HL-60 (cell line): ENCODE results near the gene KRT2.

Source experiments
- DNase-seq, 2 experiments: peaks; one replicate each; pipeline ENCODE4 v3.0.0-alpha.2; 2010 to 2020; ENCODE audit warnings: low read depth in 1 of 2, low spot score in 1 of 2
- H3K27ac ChIP-seq: fragments of 250-450 bp; sonication (Bioruptor Pico); replicated peaks from 2 replicates; pipeline ENCODE4 v1.5.1; 2020; ENCODE audit warnings: mild to moderate bottlenecking, moderate library complexity
- H3K27me3 ChIP-seq: fragments of 250-450 bp; sonication (Bioruptor Pico); 2 replicates; pipeline ENCODE4 v1.5.1; 2021; ENCODE audit warnings: mild to moderate bottlenecking, moderate library complexity; ENCODE audit not compliant: insufficient read depth, poor library complexity, severe bottlenecking
- H3K4me3 ChIP-seq: replicated peaks from 2 replicates; pipeline ENCODE4 v1.5.1; 2011; ENCODE audit warnings: mild to moderate bottlenecking, control low read depth, low read length; ENCODE audit not compliant: insufficient read depth
- GABPA ChIP-seq: IDR thresholded peaks from 2 replicates; pipeline ENCODE4 v1.6.1; 2012; ENCODE audit warnings: low read depth
- POLR2AphosphoS5 ChIP-seq: IDR thresholded peaks from 2 replicates; pipeline ENCODE4 v1.6.1; 2012; ENCODE audit warnings: low read depth
- SPI1 ChIP-seq: IDR thresholded peaks from 2 replicates; pipeline ENCODE4 v1.6.1; 2012; ENCODE audit warnings: low read depth, mild to moderate bottlenecking, borderline replicate concordance
- TF ChIP-seq, protein P1 (sequence below): IDR thresholded peaks from one replicate; pipeline ENCODE4 v1.5.1; 2011; ENCODE audit warnings: low read length, control low read depth, inconsistent platforms; ENCODE audit not compliant: insufficient read depth
- TF ChIP-seq, protein P2 (sequence below): IDR thresholded peaks from 2 replicates; pipeline ENCODE4 v1.6.1; 2012; ENCODE audit warnings: low read depth; ENCODE audit not compliant: insufficient replicate concordance

The KRT2 gene

DNA sequence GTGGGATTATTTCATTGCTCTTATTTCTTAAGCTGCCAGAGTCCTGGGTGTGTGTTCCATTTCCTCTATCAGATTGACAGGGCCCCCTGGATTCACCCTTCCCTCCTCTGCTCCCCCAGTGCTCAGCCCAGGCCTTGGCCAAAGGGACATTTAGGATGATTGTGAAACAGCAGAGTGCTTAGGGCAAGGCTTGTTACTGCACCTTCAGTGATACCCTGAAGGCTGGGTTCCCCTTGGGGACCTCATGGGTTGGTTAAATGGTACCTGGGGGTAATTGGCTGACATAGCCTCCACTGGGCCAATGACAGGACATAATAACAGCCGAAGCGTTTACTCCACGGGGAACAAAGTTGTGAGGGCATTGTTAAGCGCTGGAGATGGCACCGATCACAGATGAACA, 49.5 kb downstream of the KRT2 start:
- H3K4me3 ChIP-seq, result no peak overlapping the region
- TF ChIP-seq SPI1, result no peak
- no peak for TF ChIP-seq GABPA
- TF ChIP-seq, protein P1, sequence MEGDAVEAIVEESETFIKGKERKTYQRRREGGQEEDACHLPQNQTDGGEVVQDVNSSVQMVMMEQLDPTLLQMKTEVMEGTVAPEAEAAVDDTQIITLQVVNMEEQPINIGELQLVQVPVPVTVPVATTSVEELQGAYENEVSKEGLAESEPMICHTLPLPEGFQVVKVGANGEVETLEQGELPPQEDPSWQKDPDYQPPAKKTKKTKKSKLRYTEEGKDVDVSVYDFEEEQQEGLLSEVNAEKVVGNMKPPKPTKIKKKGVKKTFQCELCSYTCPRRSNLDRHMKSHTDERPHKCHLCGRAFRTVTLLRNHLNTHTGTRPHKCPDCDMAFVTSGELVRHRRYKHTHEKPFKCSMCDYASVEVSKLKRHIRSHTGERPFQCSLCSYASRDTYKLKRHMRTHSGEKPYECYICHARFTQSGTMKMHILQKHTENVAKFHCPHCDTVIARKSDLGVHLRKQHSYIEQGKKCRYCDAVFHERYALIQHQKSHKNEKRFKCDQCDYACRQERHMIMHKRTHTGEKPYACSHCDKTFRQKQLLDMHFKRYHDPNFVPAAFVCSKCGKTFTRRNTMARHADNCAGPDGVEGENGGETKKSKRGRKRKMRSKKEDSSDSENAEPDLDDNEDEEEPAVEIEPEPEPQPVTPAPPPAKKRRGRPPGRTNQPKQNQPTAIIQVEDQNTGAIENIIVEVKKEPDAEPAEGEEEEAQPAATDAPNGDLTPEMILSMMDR, result no peak
- TF ChIP-seq, protein P2, sequence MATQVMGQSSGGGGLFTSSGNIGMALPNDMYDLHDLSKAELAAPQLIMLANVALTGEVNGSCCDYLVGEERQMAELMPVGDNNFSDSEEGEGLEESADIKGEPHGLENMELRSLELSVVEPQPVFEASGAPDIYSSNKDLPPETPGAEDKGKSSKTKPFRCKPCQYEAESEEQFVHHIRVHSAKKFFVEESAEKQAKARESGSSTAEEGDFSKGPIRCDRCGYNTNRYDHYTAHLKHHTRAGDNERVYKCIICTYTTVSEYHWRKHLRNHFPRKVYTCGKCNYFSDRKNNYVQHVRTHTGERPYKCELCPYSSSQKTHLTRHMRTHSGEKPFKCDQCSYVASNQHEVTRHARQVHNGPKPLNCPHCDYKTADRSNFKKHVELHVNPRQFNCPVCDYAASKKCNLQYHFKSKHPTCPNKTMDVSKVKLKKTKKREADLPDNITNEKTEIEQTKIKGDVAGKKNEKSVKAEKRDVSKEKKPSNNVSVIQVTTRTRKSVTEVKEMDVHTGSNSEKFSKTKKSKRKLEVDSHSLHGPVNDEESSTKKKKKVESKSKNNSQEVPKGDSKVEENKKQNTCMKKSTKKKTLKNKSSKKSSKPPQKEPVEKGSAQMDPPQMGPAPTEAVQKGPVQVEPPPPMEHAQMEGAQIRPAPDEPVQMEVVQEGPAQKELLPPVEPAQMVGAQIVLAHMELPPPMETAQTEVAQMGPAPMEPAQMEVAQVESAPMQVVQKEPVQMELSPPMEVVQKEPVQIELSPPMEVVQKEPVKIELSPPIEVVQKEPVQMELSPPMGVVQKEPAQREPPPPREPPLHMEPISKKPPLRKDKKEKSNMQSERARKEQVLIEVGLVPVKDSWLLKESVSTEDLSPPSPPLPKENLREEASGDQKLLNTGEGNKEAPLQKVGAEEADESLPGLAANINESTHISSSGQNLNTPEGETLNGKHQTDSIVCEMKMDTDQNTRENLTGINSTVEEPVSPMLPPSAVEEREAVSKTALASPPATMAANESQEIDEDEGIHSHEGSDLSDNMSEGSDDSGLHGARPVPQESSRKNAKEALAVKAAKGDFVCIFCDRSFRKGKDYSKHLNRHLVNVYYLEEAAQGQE, result no peak
- TF ChIP-seq POLR2AphosphoS5, result no peak
- no peak overlapping the region for H3K27ac ChIP-seq
- no peaks in the 10 kb centered on the region for H3K27me3 ChIP-seq
- no peak for DNase-seq

DNA sequence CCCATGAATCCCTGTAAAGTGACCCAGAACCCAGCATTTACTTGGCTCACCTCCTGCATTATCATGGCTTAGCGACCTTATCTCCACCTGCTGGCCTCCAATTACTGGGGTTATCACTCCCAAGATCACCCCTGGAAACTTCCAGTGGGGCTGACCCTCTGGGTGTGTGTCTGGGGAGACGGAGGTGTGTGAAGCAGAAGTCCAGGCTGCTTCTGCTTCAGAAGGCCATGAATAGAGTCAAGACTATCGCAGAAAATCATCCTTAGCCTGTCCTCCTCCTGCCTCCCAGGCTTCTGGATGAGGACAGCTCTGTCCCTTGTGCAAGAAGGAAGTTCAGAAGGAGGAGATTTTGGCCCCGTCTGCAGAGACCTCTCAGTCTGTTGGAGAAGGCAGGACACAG, 50.3 kb downstream of the KRT2 start:
- Histone ChIP-seq H3K27ac (no peak overlapping the region), H3K27me3 (no peaks in the 10 kb centered on the region), H3K4me3 (no peak overlapping the region)
- no peak for DNase-seq
- TF ChIP-seq SPI1 (no peak), POLR2AphosphoS5 (no peak), GABPA (no peak)
- TF ChIP-seq, protein P2, result no peak
- TF ChIP-seq, protein P1, result no peak

DNA sequence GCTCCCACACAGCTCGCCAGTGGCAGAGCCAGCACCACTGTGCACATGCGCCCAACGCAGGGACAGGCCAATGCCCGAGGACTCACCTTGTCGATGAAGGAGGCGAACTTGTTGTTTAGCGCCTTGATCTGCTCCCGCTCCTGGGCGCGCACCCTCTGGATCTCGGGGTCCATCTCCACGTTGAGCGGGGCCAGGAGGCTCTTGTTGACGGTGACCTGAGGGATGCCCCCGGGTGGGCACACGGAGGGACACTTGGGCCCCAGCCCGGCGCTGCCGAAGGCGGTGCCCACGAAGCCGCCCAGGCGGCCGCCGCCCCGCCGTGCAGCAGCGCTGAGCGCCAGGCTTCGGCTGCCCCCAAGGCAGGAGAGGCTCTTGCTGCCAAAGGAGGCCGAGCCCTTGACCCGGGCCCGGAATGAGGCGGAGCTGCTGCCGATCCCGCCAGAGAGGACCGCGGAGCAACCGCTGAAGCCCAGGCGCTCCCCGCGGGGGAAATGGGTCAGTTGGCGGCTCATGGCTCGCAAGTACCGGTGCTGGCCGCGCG, 51.0 kb downstream of the KRT2 start, which contains the start of gene KRT72:
Gene KRT72, minus strand, starts transcription at position 523 of the 541 bp plus-strand sequence. Its CDS starts 11 bp downstream, at position 512.
- TF ChIP-seq POLR2AphosphoS5 (no peak), SPI1 (no peak), GABPA (no peak)
- TF ChIP-seq, protein P2, result no peak
- TF ChIP-seq, protein P1, result no peak
- H3K27me3 ChIP-seq, result no peaks in the 10 kb centered on the region
- no peak within 1 kb of the TSS for H3K27ac ChIP-seq
- DNase-seq, result no peak
- H3K4me3 ChIP-seq, result no peak within 1 kb of the TSS
